CD4-positive, alpha-beta T cell treated with Interleukin-12 subunit alpha and Interleukin-12 subunit beta, for 1 hour (primary cell): ENCODE results near the gene FGF19.

ENCODE experiments used
- DNase-seq: peaks from one replicate; pipeline ENCODE4 v3.0.0-alpha.2; 2020

Gene FGF19

GRCh38 chr11:69667619-69668604 lies 35.9 kb downstream of the FGF19 start:
- no peak for DNase-seq

GRCh38 chr11:69666752-69667536 lies 36.9 kb downstream of the FGF19 start:
- no peak for DNase-seq

- no peak for DNase-seq
Observed at GRCh38 chr11:69666261-69666660, 37.6 kb downstream of the FGF19 start.

GRCh38 chr11:69665669-69666068 lies 38.2 kb downstream of the FGF19 start:
- no peak for DNase-seq

- no peak for DNase-seq
Observed at GRCh38 chr11:69664901-69665300, 38.9 kb downstream of the FGF19 start.

- DNase-seq, result no peak
Observed at GRCh38 chr11:69664103-69664775, 39.6 kb downstream of the FGF19 start.

- DNase-seq, result no peak
Observed at GRCh38 chr11:69663326-69663725, 40.5 kb downstream of the FGF19 start.

- DNase-seq, result no peak
Observed at GRCh38 chr11:69662806-69663205, 41.0 kb downstream of the FGF19 start.

GRCh38 chr11:69662021-69662698 lies 41.7 kb downstream of the FGF19 start:
- DNase-seq, result no peak

- no peak for DNase-seq
Observed at GRCh38 chr11:69661413-69661715, 42.5 kb downstream of the FGF19 start.

- DNase-seq, result no peak
Observed at GRCh38 chr11:69660001-69660500, 43.8 kb downstream of the FGF19 start.

GRCh38 chr11:69659591-69659990 lies 44.2 kb downstream of the FGF19 start:
- no peak for DNase-seq

- no peak for DNase-seq
Observed at GRCh38 chr11:69658626-69659450, 45.0 kb downstream of the FGF19 start.

- no peak for DNase-seq
Observed at GRCh38 chr11:69657911-69658625, 45.8 kb downstream of the FGF19 start.

GRCh38 chr11:69657456-69657910 lies 46.3 kb downstream of the FGF19 start:
- no peak for DNase-seq

- no peak for DNase-seq
Observed at GRCh38 chr11:69656536-69657455, 47.0 kb downstream of the FGF19 start.

- DNase-seq, result no peak
Observed at GRCh38 chr11:69655479-69656428, 48.1 kb downstream of the FGF19 start.

GRCh38 chr11:69654660-69655478 lies 49.0 kb downstream of the FGF19 start:
- no peak for DNase-seq
